G401.6 (cell line): ENCODE data around the gene OR2T35.
A peak's percentile ranks its signal among the peaks of the same experiment; 100 is the strongest.

Experiments used
- FAIRE-seq: peaks from 2 replicates; lab custom pipeline; 2012; peaks lifted over from hg19 to GRCh38; lab: Jason Lieb, UNC

Gene OR2T35

GRCh38 chr1:248625971-248626370 lies 19.1 kb downstream of the OR2T35 start:
- FAIRE-seq = no peak

DNA sequence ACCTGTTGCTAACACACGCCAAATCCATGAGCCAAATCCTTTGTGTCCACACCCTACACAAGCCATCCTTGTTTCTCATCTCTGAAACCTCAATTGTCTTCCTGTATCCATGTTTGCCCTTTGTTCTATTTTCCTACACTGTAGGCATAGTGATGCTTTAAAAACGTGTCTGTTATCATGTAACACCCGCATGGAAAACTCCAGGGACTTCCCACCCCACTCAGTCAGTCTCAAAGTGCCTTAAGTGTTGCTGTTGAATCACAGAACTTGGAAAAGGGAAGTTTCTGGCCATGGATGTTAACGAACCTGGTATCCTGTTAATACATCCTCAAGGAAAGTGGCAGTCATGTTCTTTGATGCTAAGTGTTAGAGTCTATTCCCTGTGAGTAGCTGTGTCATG lies 19.9 kb downstream of the OR2T35 start:
- FAIRE-seq = no peak

DNA sequence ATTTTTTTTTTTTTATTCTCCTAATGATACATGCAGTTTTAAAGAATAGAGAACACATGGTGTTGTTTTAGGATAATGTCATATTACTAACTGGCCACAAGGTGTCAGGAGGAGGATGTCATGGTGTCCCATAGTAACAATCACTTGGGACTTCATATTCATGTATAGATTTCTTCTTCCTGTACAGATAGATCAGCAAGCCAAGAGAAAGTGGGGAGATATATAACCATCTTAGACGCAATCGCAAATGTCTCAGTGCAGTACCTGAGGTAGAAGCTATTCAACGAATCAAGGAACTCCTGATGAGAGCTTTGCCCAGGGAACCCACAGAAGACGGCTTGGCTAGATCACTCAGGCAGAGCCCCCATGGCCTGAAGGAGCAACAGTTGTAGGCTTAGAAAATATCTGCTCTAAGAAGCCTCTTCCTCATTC lies 22.5 kb downstream of the OR2T35 start:
- peak; percentile 76 for FAIRE-seq

DNA sequence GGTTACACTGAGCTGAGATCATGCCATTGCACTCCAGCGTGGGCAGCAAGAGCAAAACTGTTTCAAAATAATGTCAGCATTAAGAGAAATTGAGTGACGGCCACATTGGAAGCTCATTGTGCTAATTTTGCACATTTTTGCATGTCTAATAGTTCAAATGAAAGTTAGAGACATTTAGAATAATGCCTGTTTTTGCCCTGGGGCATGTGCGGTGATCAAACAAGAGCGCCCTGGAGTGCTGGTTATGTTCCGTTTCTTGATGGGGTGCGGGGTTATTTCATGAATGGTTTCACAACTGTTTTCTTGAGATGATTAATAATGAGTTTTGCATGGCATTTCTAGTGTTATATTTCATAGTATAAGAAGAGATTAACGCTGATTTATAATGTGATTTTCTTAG lies 23.3 kb downstream of the OR2T35 start:
- FAIRE-seq = no peak

DNA sequence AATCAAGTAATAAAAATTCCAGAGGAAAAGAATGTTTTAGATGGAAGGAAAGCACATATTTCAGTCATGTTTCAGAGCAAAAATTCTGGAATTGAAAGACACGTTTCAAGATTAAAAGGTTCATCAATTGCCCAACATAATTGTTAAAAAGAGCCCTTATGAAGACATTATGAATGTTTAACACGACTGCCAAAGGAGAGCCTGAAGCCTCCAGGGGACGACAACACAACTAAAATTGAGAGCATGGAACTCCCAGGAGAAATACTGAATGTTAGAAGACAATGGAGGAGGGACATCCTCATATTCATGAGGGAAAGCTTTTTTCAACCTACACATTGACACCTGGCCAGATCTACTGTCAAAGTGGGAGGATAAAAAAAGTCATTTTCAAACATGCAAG lies 26.2 kb downstream of the OR2T35 start:
- no peak for FAIRE-seq

DNA sequence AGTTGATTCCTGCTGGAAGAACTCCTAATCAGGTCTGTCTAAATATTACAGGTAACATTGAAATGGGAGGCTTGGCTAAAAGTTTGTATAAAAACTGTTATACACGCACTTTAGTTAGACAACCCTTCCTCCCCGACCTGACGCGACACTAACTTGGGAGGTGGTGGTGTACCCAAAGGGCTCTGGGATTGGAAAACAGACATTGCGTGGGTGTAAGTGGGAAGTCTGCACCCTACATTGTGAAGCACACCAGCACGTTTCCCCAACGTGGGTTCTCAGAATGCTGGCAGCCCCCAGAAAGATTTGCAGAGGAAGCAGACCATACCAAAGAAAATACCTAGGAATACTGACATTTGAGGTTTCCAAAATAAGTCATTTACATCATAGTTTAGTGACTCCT lies 27.0 kb downstream of the OR2T35 start:
- FAIRE-seq = no peak

DNA sequence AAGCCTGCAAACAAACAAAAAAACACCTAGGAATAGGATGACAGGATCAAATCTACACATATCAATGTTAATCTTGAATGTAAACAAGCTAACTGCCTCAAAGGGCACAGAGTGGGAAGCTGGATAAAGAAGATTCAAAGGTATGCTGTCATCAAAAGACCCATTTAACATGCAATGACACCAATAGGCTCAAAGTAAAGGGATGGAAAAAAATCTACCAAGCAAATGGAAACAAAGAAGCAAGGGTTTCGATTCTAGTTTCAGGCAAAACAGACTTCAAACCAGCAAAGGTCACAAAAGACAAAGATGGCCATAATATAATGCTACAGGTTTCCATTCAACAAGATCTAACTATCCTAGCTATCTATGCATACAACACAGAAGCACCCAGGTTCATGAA lies 31.3 kb downstream of the OR2T35 start:
- no peak for FAIRE-seq

GRCh38 chr1:248611883-248612414 lies 33.1 kb downstream of the OR2T35 start:
- no peak for FAIRE-seq

GRCh38 chr1:248610301-248610700 lies 34.8 kb downstream of the OR2T35 start:
- no peak for FAIRE-seq

DNA sequence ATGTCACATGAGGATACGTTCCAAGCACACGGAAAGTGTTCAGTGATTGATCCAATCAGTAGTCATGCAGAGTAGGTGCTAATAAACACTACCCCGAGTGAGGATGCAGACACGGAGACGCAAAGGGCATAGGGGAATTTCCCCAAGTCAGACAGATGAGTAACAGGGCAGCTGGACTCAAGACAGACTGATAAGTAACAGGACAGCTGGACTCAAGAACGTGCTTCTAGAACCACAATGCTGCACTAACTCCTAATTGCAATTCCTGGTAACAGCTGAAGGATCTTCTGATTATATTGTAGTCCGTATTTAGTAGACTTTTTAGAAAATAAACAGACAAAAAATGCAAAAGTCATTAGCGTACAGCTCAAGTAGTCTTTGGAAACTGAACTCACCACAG lies 45.7 kb downstream of the OR2T35 start:
- FAIRE-seq = no peak

DNA sequence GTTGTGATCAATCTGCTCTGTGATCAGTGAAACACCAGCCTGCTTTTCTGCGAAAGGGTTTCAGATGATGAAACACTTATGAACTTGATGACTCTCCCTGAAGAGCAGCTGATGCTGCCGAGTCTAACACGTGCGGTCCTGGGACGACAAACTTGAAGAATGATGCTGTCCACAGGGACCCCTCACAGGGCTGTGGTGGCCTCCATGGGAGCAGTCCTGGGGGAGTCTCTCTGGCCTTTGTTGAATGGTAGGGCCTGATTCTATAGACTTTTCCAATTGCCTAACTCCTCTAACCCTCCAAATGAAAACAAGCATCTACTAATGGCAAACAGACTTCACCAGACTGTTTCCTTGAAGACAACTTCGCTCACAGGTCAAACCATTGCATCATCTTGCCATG lies 47.5 kb downstream of the OR2T35 start, which contains the start of gene OR2T10:
OR2T10 (minus strand) TSS at position 112 of the 400 bp plus-strand sequence. CDS start 3,932 bp downstream, outside the sequence.
- FAIRE-seq = no peak

DNA sequence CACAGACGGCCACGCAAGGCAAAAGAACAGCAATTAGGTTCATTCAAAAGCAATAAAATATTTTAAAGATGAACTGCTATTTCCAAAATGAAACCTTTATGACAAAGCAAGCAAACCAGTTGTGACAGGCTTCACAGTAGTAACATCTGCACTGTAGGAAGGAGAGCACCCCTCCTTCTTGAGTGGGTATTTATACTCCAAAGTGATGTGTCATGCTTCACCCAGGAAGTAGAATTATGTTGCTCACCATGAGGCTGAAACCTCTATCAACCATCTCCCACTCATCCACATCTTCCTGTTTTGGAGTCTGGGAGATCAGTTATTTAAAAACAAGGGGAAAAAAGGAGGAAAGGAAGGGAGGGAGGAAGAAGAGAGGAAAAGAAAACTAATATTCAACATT lies 48.5 kb downstream of the OR2T35 start:
- FAIRE-seq = no peak

- FAIRE-seq = no peak
Measured at GRCh38 chr1:248593226-248593625, 51.9 kb downstream of the OR2T35 start.

DNA sequence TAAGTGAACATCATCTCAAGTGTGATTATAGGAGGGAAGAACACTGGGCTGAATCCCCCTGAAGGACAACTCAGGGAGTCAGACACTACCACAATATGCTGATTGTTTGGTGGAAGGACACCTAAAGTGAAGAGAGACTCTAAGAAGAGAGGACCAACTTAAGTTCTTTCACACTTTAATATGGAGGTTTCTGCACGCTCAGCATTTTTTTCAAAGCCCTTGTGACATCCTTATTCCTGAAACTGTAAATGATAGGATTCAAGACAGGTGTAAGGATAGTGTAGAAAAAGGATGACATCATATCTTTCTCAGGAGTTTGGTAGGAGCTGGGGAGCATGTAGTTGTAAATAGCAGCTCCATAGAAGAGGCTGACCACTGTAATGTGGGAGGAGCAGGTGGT lies 52.4 kb downstream of the OR2T35 start:
- no peak for FAIRE-seq

- FAIRE-seq = no peak
Measured at GRCh38 chr1:248590055-248590454, 55.0 kb downstream of the OR2T35 start.

- no peak for FAIRE-seq
Measured at GRCh38 chr1:248589334-248589733, 55.7 kb downstream of the OR2T35 start.
